Measurements from ENCODE around the gene PMPCA.

PMPCA gene

DNA sequence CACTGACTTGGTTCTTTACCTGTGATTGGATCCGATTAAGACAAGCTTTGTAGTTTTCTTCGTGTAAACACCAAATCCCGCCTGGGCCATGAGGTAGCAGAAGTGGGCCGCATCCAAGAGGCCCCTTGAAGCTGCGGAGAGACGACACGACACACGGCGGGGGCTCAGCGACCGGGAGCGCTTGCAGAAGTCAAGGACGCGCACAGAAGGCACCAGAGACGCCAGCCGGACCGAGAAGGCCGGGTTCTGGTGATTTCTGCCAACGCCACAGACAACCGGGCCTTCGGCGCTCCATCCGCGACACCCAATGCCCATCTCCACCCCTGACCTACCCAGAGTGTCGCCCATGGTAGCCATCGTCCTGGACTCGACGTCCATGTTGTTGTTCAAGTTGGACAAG, 49.0 kb downstream of the PMPCA start:
- no peak for DNase-seq

DNA sequence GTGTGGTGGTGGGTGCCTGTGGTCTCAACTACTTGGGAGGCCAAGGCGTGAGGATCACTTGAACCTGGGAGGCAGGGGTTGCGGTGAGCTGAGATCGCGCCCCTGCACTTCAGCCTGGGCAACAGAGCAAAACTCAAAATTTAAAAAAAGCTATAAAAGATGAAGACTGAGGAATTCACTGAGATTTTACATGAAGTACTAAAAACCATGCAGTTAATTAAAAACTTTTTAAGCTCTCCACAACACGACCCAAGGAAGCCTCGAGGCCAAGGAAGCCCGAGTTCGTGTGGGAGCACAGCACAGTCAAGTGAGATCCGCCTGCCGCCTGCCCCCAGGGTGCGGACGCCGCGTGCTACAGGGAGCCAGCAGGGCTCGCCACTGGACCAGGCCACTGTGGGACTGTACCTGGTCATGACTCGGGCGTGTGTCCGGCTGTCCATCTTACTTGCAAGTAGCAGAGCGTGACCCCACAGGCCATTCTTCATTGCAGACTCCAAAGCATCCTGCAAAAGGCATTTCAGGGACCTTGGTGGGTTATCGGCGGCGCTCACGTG, 50.4 kb downstream of the PMPCA start:
- DNase-seq, result no peak

DNA sequence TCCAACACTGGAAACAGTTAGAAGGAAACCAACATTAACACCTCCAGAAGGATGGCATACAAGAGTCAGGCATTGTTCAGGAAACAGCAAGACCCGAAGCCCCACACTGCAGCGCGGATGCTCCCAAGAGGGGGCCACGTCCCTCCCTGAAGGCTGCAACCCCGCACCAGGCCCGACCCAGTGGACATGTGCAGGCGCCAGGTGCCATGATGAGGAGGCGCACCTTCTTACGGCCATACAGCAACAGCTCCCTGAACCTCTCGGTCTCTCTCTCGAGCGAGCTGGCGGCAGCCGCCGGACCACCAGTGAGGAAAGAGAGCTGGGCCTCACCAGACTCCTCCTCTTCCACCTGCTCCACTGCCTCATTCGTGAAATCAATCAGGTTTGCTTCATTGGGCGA, 52.2 kb downstream of the PMPCA start:
- DNase-seq, result no peak

DNA sequence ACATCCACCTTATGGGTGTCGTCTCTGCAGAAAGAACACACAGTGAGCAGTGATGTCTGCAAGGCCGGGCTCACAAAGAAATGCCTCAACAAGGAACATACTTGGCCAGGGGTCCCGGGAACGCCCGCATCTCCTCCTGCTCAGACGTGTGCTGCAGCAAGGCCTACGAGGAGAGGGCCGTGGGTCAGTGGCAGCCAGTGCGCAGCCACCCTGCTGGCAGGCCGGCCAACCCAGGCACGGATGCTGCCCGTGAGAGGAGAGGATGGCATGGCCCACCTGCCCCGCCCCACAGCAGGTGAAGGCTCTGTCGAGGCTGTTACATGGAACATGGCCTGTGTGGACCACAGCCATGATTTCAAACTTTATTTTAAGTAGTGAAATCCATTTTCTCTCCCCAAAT, 53.1 kb downstream of the PMPCA start:
- no peak for DNase-seq

DNA sequence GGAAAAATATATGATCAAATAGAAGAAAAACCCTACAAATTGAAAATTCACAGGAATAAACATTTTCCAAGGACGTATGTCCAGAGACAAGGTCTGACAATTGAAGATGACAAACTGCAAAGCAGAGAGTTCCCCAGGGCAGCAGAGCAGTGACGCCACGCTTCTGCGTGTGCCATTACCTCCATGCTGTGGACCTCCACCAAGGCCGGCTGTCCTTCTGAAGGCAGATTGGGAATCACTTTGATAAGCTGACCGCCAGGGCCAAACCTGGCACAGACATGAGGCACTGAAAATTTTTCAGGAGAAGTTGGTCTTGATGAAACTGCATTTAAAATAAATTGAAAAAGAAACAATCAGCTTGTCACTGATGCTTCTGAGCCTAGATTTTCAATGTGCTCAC, 53.8 kb downstream of the PMPCA start:
- no peak for DNase-seq

DNA sequence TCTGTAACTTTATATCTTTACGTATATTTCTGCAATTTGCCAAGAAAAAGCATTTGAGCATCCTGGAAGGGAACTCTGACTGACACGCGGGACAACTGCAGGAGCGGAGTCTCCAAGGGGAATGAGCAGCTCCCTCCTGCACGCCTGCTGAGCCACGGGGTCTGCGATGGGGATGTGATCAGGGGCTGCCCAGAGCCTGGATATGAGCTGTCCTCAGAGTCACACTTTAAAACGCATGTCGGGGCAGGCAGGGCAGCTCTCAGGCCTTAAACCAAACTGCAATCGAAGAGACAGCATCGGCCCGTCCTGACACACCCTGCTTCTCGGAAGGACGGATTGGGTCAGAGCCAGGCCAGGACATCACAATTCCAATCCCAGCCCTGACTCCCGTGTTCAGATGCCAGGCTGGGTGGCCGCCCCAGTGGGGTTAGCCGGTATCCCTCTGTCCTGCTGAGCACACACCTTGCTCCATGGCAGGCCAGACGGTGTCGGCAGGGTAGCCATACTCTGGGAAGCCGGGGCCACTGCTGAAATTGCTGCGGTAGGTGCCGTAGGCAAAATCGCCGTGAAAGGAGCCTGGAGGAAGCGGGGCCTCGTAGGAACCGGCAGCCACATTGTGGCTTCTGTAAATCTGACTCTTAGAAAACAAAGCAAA, 55.2 kb downstream of the PMPCA start:
- no peak for DNase-seq

DNA sequence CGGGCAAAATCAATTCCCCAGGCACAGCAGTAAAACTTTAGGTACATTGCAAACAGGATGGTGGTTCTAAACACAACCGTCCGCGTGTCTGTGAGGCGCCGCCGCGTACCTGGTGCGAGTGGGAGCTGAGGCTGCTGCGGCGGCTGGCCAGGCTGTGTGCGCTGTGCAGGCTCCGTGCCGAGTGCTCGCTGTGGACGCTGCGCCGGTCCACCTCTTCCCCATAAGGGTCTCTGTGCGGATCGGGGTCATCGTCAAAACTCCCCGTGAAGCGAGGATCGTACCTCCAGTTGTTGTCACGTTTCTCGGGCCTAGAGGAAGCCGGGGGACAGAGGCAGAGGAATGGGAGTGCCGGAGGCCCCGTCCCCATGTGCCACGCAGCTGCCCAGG, 55.7 kb downstream of the PMPCA start:
- no peak for DNase-seq

DNA sequence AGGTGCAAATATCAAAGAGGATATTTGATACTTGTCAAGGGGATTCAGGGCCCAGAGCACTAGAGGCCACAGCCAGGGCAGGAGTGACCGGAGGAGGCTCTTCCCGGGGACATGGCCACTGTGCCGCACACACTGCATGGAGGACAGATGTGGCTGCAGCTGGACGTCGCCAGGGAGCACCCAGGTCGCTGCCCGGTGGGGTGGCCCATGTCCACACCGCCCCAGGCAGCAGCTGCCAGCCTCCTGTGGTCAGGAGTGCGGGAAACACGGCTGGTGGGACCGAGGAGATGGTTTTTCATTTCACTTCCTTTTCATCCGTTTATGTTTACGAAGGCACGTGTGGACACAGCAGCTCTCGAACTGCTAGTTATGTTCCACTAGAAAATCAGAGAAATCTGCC, 57.3 kb downstream of the PMPCA start:
- DNase-seq, result no peak

DNA sequence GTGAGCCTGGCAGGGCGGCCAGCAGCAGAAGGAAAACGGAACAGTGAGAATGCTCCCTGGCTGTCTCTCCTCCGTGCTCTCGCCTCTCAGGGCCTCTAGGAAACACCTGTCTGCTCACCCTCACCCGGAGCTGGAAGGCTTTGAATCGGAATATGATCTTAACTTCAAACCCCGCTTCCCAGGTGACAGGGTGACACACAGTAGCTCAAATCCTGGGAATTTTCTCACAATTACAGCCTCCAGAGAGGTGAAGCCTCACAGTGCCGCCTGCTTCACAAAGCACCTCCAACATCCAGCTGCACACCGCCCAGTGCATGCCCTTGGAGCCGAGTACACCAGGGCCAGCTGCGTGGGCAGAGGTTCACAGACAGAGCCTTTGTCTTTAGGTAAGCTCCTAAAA, 59.9 kb downstream of the PMPCA start:
- DNase-seq, result no peak

DNA sequence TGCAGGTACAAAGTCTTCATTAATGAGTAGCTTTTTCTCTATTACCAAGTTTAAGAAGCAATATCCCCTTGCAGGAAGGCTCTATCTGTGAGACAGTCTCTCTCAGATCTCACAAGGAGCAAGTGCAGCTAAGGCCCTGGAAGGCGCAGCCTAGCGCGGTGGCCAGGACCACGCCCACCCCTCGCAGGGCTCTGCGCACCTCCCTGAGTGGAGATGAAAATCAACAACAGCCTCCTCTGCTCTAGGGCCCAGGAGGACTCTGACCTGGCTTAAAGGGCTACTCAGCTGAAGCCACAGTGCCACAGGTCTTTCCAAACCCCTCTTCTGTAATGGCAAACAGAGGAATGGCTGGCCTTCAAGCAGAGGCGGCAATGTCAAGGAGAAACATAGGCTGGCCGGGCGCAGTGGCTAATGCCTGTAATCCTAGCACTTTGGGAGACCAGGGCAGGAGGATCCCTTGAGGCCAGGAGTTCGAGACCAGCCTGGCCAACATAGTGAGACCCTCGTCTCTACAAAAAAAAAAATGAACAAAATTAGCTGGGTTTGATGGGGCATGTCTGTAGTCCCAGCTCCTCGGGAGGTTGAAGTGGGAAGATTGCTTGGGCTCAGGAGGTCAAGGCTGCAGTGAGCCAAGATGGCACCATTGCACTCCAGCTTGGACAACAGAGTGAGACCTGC, 60.5 kb downstream of the PMPCA start:
- DNase-seq, result no peak

DNA sequence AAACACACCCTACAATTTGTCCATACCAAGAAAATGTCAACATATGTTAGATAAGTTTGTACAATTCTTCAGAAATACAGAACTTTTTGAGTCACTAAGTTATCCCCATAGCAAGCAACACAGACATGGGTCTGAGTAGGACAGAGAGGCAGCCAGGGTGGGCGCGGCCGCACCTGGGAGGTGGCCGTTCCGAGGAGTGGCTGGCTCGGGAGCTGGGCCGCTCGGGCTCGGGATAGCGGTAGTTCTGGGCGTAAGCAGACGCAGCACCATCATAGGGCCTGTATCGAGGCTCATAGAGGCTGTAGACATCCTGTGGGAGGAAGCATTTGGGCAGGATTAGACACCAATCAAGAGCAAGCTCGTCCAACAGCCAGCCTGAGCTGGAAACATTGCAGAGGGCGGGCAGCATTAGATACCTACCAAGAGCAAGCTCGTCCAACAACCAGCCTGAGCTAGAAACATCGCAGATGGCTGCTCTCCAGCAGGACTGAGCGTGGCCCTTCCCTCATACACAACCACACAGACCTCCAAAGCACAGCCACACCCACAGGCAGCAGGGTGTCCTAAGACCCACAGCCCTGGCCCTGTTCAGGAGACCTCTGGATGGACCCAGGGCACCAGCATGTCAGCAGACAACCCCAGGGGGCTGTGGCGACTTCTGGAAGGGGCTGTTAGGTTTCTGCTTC, 61.5 kb downstream of the PMPCA start:
- DNase-seq, result no peak

DNA sequence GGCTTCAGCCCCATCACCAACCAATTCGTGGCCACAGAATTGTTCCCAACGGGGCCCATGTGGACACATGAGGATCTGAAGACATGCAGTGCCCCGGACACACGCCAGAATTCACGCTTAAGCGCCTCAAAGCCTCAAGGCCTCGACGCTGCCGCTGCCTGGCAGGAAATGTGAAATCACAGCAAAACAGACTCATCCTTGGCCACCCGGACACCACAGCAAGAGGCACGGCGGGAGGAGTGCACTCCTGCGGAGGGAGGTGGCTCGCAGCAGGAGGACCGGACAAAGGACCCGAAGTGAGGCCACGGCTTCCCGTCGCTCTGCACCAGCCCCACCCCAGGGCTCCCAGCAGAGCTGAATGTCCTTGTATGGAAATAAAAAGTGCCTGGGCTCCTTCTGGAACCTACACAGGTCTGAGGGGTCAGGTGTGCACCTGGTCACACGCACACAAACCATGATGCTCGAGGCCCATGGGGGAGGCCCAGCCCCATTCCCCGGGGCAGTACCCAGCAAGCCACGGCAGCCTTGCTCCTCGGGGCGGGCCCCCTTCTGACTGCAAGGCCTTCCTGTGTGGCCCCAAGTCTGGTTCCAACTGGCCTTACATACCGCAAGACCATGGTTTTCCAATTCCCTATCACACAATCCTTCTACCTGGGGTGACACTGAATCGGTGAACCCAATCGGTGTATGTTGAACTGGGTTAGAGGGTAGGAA, 62.3 kb downstream of the PMPCA start:
- DNase-seq, result no peak

DNA sequence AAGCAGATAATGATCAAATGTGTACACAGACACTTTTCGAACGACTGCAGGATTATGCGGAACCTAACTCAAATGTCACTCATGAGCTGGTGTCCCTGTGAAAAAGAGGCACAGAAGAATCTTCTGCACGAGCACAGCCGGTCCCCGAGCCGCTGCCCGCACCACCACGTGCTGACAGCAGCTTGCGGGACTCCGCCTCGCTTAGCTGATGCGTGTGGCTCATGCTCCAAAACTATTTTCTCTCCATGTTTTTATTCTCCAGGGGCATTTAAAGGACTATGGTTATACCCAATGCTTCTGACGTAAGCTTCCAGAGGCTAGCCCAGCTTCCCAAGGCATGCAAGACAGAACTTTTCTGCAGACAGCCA, 62.9 kb downstream of the PMPCA start:
- no peak for DNase-seq

All from fibroblast of skin of abdomen (primary cell).